ENCODE data around the gene GPR27.

GPR27 gene

GRCh38 chr3:71784201-71784913 is 30.7 kb downstream of the GPR27 start:
- no peak for DNase-seq (ENCODE audit: low read depth)
- peak overlapping the region; percentile 27 for H3K4me3 ChIP-seq (ENCODE audit: low read depth, low read length)

GRCh38 chr3:71784914-71785531 is 31.4 kb downstream of the GPR27 start, which contains the start of gene PROK2:
PROK2 (minus strand) TSS chr3:71785148; CDS start chr3:71785052, 96 bp downstream.
- peak within 1 kb of the TSS; percentile 27 for H3K4me3 ChIP-seq (ENCODE audit: low read depth, low read length)
- no peak for DNase-seq (ENCODE audit: low read depth)

- no peak for DNase-seq (ENCODE audit: low read depth)
- H3K4me3 ChIP-seq (ENCODE audit: low read depth, low read length): no peak overlapping the region
These were observed 32.0 kb downstream of the GPR27 start for GRCh38 chr3:71785532-71786216.

GRCh38 chr3:71786217-71786549 is 32.5 kb downstream of the GPR27 start:
- no peak for DNase-seq (ENCODE audit: low read depth)
- H3K4me3 ChIP-seq (ENCODE audit: low read depth, low read length): no peak overlapping the region

GRCh38 chr3:71786551-71786950 is 32.9 kb downstream of the GPR27 start:
- no peak for DNase-seq (ENCODE audit: low read depth)
- no peak overlapping the region for H3K4me3 ChIP-seq (ENCODE audit: low read depth, low read length)

GRCh38 chr3:71787851-71788405 is 34.3 kb downstream of the GPR27 start:
- no peak for DNase-seq (ENCODE audit: low read depth)
- H3K4me3 ChIP-seq (ENCODE audit: low read depth, low read length): no peak overlapping the region

GRCh38 chr3:71789922-71790321 is 36.3 kb downstream of the GPR27 start:
- DNase-seq (ENCODE audit: low read depth): no peak
- no peak overlapping the region for H3K4me3 ChIP-seq (ENCODE audit: low read depth, low read length)

- no peak overlapping the region for H3K4me3 ChIP-seq (ENCODE audit: low read depth, low read length)
- DNase-seq (ENCODE audit: low read depth): no peak
These were observed 38.0 kb downstream of the GPR27 start for GRCh38 chr3:71791634-71792033.

- DNase-seq (ENCODE audit: low read depth): no peak
- no peak overlapping the region for H3K4me3 ChIP-seq (ENCODE audit: low read depth, low read length)
These were observed 42.6 kb downstream of the GPR27 start for GRCh38 chr3:71796290-71796689.

- H3K4me3 ChIP-seq (ENCODE audit: low read depth, low read length): no peak overlapping the region
- DNase-seq (ENCODE audit: low read depth): no peak
These were observed 43.8 kb downstream of the GPR27 start for GRCh38 chr3:71797455-71797854.

GRCh38 chr3:71800023-71800422 is 46.4 kb downstream of the GPR27 start:
- H3K4me3 ChIP-seq (ENCODE audit: low read depth, low read length): no peak overlapping the region
- DNase-seq (ENCODE audit: low read depth): no peak

- H3K4me3 ChIP-seq (ENCODE audit: low read depth, low read length): no peak overlapping the region
- no peak for DNase-seq (ENCODE audit: low read depth)
These were observed 48.3 kb downstream of the GPR27 start for GRCh38 chr3:71801986-71802385.

- DNase-seq (ENCODE audit: low read depth): no peak
- no peak overlapping the region for H3K4me3 ChIP-seq (ENCODE audit: low read depth, low read length)
These were observed 49.6 kb downstream of the GPR27 start for GRCh38 chr3:71803248-71803647.

- H3K4me3 ChIP-seq (ENCODE audit: low read depth, low read length): no peak overlapping the region
- DNase-seq (ENCODE audit: low read depth): no peak
These were observed 51.5 kb downstream of the GPR27 start for GRCh38 chr3:71805199-71805598.

- H3K4me3 ChIP-seq (ENCODE audit: low read depth, low read length): no peak overlapping the region
- DNase-seq (ENCODE audit: low read depth): no peak
These were observed 52.0 kb downstream of the GPR27 start for GRCh38 chr3:71805691-71806090.

Measured in skeletal muscle cell (primary cell).